ENCODE results near the gene PTMA.

GRCh38 chr2:231662811-231663457, 45.4 kb upstream of the PTMA start:
- TF ChIP-seq CTCF (IDR thresholded peaks at IDR 0.05; ENCODE audit: low read depth, low read length) (no peak), EZH2phosphoT487 (IDR thresholded peaks at IDR 0.05; ENCODE audit: low read depth) (no peak)

All from OCI-LY3 (cell line).